Stimulated activated CD8-positive, alpha-beta memory T cell treated with anti-CD3 and anti-CD28 coated beads, Interleukin-4, amount 100 ng/mL, for 1 hour (primary cell): ENCODE data around the gene FOXI1.

Experiments
- DNase-seq, 2 donors: peaks; one replicate each; pipeline ENCODE4 v3.0.0-alpha.2; 2020; ENCODE audit warnings: low read depth in 2 of 2, low spot score in 1 of 2

Gene FOXI1

DNA sequence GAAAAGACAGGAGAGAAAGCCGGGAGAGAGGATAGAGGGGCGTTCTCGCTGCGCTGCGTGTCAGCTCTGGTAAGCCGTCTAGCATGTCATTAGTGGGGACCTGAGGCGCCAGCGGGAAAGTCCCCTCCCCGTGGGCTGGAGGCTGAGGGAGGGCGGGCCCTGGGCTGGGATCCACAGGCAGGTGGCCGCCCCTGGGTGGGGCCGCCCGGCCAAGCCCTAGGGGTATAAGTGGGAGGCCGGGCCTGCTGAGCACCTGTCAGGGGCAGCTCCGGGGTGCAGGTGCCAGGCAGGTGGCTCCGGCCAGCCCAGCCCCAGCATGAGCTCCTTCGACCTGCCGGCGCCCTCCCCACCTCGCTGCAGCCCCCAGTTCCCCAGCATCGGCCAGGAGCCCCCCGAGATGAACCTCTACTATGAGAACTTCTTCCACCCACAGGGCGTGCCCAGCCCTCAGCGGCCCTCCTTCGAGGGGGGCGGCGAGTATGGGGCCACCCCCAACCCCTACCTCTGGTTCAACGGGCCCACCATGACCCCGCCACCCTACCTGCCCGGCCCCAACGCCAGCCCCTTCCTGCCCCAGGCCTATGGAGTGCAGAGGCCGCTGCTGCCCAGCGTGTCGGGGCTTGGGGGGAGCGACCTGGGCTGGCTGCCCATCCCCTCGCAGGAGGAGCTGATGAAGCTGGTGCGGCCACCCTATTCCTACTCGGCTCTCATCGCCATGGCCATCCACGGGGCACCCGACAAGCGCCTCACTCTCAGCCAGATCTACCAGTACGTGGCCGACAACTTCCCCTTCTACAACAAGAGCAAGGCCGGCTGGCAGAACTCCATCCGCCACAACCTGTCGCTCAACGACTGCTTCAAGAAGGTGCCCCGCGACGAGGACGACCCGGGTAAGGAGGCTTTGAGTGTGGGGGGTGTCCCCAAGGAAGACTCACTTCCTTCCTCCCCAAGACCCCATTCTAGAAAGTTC is at the start of gene FOXI1:
Gene FOXI1 (plus strand): TSS at position 256 of the 970 bp plus-strand sequence. CDS start 61 bp downstream, at position 317.
- no peak for DNase-seq

DNA sequence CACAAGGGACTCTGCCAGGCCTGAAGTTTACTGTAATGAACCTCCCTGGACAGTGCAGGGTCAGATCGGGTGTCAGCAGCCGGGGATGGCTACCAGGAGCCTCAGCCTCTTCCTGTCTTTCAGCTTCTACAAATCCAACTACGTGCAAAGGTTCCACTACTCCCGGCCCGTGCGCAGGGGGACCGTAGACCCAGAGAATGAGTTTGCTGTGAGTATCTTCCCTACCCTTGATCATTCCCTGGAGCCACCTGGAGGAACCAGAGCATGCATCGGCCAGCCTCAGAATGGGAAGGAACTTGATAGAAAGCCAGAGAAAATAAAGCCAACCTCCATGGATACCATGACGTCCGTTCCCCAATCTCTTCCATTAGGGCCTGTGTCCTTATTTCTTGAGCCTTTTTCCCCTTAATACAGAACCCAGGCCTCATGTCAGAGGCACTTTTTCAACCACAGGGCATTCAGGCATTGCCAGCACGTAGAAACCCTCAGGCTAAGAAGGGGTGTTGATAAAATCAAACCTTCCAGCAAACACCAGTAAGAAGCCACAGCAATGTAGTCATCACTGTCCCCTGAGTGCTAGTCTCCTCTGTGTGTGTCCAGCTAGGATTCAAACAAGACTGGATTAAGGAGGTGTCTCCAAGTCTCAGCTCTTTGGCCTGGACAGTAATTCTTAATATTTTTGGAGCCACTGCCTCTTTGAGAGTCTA is 49.0 kb upstream of the FOXI1 start:
- DNase-seq, result no peak

DNA sequence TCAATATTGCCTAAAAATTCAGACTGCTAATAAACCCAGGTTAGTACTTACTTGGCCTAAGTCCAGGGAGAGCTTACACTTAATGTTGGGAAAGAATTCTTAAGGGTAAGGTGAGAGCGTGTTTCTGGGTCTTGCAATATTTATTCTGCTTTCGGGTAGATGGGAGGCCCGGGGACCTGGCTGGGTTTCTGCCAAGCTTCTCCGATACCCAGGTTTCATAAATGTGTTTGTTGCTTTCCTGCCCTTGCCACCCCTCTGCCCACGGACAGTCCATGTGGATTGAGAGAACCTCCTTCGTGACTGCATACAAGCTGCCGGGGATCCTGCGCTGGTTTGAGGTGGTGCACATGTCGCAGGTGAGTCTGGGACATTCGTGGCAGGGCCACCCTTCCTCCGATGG is 48.4 kb upstream of the FOXI1 start:
- no peak for DNase-seq

DNA sequence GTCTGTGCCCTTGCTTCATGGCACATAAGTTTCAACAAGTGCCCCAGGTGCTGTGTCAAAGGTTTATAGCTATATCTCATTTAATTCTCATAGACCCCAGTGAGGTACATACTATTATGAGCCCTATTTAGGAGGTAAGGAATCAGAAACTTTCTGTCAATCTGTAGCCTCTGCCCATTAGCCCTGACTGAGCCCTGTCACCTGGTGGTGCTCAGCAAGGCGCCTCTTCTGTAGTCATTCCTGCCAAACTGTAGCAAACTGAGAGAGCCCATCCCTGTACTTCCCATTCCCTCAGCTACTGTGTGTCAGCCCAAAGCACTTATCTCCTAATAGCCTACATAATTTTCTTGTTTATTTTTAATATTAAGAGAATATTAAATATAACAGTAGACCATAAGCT is 46.5 kb upstream of the FOXI1 start:
- DNase-seq, result no peak

DNA sequence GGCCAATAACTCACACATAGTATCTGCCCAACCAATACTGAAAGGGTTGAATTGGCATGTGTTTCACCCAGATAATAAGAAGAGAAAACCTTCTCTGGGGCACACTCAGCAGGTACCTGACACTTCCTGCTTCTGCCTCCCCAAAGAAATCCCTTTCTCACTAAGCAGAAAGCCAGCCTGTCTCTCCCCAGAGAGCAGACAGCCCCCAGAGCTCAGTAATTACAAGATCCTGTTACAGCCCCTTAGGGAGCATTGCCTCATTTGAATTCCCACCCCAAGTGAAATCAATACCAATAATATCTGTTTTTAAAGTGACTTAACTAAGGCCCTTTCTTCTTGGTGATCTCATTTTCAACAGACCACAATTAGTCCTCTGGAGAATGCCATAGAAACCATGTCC is 38.5 kb upstream of the FOXI1 start:
- DNase-seq, result no peak

DNA sequence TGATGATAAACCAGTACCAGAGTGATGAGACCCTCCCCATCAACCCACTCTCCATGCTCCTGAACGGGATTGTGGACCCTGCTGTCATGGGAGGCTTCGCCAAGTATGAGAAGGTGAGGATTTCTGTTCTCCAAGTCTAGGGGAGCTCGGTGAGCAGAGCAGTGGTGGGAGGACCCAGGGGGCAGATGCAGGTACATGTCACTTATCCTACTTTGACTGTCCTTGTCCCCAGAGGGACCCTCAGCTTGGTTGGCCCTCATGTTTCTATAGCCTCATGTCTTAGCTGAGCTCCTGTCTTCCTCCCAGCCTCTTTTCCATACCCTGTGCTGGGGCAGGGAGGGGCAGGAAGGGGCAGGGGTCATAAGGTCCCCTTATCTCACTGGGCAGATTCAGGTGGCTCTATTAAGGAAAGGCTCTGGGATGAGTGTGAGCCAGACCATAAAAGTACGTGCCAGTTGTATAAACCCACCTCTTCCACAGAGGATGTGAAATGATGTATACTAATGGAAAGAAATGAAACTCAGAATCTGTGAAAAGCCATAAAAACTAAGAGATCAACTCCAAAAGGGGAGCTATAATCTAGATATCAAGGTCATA is 38.0 kb upstream of the FOXI1 start:
- no peak for DNase-seq

DNA sequence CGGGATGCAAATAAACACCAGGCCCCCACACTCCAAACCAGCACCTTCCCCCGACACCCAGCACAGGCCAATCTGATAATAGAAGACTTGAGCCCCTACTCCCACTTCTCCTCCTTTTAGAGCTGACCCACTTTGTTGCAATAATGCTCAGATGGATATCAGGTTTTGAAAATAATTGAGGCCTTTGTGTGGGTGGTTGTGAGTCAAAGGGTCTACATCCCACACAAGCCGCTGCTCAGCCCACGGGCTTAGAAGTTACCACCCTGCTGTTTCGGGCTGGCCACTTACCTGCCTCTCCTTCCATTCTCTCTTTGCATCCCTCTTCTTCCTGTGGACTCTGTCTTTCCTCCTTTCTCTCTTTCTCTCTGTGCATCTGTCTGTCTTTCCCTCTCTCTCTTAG is 36.2 kb upstream of the FOXI1 start:
- DNase-seq, result no peak

DNA sequence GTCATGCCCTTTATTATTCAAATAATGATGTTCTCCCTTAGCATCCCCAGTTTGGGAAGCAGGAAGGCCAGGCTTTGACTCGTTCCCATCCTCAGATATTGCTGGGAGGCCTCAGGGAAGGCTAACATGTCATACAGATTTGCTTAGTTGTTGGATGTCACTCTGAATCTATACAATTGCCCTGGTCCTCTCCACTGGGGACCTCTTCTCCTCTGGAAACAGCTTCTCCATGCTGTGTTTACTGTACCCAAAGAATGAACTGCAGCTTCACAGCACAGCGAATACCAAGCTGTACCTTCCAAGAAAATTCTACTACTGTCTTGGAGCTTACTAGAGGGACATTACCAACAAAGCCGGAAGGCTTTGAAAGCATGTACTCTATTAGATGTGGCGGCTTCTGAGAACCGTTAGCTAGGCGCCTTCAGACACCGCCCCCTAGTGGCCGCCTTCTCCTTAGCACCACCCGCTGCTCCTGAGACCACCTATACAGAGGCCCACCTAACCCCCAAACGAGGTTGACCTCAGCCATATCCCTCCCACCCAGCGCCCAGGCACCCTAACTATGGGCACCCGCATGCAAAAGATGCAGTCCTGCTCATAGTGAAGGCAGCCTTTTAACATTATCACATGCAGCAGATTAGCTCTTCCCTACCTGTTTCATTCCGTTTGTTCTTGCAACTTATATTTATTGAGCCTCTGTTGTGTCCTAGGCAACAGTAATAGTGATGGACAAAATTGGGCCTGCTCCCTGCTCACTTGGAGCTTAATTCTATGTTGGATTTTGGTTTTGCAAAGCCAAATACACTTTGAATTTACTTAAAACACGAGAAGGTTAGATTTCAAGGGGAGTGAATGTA is 34.9 kb upstream of the FOXI1 start:
- no peak for DNase-seq

DNA sequence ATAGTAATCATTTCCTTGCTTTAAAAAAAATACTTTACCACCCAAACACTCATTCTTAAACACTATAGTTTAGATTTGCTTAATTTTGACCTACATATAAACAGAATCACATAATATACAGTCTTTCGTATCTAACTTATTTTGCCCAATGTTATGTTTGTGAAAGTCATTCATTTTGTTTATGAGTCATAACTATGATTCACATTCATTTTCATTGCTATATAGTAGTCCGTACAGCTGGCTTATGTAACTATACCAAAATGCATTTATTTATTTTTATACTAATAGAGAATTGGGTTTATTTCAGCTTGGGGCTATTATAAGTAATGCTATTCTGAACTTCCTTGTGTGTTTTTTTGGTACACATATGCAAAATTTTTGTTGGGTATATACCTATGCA is 33.9 kb upstream of the FOXI1 start:
- DNase-seq, result no peak

DNA sequence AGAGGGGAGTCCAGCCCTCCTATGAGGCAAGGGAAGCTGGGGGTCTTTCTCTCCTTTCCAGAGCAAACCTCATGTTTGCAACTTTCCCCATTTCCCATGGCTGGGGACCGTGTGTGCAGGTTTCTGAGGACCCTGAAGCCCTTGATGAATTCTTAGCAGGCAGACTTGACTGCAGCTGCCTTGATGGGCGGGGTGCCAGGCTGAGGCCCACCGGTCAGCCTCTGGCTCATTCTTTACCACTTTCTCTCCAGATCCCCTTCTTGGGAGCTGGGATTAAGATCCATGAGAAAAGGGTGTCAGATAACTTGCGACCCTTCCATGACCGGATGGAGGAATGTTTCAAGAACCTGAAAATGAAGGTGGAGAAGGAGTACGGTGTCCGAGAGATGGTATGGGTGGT is 30.0 kb upstream of the FOXI1 start:
- DNase-seq, result no peak

DNA sequence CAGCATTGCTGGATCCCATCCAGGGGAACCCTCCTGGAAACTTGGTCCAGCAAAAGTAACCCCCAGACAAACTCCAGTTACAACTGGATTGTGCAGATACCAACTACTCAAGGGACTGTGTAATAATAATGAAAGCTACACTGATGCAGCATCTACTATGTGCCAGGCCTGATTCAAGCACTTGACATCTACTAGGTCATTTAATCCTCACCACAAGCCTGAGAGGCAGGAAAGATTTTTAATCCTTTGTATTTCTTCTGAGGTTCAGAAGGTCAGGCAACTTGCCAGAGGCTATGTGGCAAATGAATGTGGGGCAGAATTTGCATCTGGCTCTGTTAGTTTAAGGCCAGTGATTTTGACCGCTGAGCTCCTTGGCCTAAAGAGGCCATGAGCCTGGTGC is 29.5 kb upstream of the FOXI1 start:
- DNase-seq, result no peak

DNA sequence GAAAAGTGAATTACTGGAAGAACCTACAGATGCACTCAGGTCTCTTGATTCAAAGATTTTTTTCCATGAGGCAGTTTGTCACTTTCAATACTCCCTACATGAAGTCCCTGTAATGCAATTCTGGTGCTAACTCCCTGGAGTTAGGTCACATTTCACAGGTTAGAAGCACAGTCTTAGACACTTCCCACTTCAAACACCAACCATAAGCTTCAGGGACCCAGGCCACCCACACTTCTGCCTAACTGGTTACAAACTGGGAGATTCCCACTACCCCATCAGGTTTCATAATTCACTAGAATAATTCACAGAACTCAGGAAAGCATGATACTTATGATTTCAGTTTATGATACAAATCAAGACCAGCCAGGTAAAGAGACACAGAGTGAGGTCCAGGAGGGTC is 29.0 kb upstream of the FOXI1 start:
- DNase-seq, result no peak

DNA sequence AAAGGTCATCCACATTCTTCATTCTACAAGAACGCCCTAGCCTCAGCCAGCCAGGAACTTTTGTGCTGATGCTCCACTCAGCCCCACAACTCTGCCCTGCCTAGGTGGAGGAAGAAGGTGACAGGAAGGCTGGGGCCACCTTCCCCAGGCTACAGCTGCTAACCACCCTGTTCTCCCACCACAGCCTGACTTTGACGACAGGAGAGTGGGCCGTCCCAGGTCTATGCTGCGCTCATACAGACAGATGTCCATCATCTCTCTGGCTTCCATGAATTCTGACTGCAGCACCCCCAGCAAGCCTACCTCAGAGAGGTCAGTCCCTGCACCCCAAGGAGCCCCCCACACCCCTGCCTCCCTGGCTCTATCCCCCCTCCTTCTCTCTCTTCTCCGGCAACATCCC is 28.2 kb upstream of the FOXI1 start:
- DNase-seq, result no peak

DNA sequence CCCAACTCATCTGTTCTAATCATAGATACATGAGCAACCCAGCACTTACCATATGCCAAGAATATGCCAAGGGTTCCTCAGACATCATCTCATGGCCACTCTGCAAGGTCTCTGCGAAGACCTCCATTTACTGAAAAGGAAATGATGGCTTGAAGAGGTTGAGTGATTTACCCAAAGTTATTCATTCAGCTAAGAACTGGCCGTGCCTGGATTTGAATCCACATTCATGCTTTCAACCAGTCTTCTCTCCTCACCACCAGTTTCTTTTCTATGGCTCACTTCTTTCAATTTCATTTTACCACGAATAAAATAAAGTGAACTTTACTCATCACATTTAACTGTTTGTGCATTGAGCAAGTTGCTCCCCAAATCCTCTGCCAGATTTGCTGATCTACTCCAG is 27.2 kb upstream of the FOXI1 start:
- DNase-seq, result no peak

DNA sequence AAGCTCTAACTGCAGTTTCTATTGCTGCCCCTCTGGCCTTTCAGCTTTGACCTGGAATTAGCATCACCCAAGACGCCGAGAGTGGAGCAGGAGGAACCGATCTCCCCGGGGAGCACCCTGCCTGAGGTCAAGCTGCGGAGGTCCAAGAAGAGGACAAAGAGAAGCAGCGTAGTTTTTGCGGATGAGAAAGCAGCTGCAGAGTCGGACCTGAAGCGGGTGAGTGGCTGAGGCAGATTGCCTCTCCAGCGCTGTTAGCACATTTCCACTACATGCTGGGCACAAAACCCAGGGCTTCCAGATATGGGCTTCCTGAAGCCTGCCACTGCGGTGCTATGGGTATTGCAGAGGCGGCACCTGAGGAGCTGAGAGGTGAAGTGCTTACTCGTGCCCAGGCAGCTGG is 26.8 kb upstream of the FOXI1 start:
- no peak for DNase-seq

DNA sequence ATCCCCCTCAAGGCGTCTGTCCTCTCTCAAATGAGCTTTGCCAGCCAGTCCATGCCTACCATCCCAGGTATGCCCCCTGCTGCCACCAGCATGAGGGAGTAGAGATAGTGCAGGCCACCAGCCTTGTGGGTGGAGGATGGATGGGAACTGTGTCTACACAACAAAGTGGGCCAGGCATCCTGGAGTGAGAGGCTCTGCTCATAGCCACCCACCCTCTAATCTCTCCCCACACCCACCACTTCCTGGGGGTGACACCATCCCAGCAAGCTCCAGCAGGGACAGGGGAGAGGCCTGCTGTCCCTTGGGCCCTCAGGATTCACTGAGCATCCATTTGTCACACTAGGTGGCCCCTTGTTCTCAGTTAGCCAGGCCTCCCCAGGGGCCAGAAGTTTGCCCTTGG is 25.5 kb upstream of the FOXI1 start:
- no peak for DNase-seq

DNA sequence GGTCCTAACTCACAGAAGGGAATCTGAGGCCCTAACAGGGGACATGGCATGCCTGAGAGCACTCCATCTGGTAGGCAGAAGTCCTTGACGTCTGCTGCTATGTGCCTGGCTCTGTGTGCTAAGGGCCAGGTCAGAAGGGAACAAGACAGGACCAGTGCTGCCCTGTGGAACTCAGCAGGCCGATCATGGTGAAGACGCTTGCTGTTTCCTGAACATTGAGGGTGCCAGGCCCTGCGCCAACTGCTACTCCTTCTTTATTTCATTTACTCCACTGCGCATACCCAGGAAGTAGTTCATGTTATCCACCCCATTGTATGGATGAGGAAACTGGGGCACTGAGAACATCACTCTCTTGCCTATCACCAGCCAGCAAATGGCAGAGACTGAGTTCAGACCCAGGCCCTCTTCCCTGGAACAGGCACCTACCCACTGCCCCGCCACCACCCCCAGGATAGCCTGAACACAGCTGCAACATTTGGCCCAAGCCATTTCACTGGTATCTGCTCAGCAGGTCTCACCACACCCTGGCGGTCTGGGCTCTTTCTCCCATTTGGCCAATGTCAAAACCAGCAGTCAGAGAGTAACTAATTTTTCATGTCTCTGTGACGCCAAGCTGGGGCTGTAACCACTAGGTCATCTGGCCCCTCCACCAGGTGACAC is 24.8 kb upstream of the FOXI1 start:
- DNase-seq, result no peak

DNA sequence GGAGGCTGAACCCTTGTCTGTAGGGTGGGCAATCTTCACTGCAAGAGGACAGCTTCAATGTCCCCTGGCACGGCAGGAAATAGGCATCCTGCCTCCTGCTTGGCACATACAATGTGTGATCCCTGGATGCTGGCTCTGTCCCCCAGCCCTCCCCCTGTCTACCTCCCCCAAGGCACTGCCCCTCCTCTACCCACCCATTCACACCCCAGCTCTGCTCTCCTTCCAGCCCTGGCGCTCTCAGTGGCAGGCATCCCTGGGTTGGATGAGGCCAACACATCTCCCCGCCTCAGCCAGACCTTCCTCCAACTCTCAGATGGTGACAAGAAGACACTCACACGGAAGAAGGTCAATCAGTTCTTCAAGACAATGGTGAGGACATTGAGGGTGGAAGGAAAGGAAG is 24.1 kb upstream of the FOXI1 start:
- no peak for DNase-seq

DNA sequence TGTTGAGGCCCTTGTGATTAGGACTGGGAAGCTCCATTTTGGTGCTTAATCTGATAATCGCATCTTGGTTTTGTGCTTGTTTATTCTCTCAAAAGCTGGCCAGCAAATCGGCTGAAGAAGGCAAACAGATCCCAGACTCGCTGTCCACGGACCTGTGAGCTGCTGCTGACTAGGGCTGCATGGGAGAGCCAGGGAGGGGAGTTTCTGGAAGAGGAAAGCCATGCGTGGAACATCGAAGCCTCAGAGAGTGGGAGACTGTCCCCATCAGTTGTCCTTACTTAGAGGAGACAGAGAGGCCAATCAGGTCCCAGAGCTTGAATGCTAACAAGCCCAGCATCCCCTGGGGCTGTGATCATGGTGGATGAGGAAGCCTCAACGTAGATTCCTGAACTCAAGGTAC is 23.0 kb upstream of the FOXI1 start:
- DNase-seq, result no peak

DNA sequence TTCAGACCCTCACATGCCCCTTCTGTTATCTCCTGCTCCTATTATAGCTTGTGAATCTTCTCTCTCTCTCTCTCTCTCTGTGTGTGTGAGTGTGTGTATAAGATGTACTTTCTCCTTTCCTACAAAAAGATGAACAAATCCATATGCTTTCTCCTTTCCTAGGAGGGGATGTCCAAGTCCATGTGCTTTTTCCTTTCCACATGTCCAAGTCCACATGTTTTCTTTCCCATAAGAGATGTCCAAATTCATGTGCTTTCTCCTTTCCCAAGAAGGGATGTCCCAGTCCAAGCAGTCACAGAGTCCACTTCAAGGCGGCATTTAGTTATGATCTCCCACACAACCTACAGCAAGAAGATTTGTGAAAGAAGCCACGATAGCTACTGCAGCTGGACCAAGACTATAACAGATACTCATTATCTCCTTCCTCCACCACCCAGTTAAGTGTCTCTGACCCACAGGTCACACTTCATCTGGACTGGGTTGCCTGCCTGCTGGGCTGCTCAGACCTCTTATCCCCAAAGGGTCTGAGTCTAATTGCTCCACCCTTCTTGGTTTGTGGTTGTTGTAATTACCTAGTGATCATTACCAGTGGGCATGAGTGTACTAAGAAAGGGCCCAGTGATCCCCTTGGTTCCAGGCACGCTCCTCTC is 18.4 kb upstream of the FOXI1 start:
- DNase-seq, result no peak
